Fibroblast of lung (primary cell): ENCODE data around the gene EEFSEC. TPM values are rescaled to one million over a fixed set of nuclear protein-coding genes. Genes with fewer than 3 reads are reported as not detected.

Experiments
- DNase-seq, 2 donors: peaks; one replicate each; pipeline versions ENCODE4 v3.0.0 to v3.0.0-alpha.2; 2010; ENCODE audit warnings: low read depth in 2 of 2
- H2AFZ ChIP-seq: 2 replicates; pipeline ENCODE4 v1.5.1; 2012; ENCODE audit warnings: low read length, control low read depth, inconsistent platforms
- H3K27ac ChIP-seq: 2 replicates; pipeline ENCODE4 v1.5.1; 2011; ENCODE audit warnings: low read length, control low read depth; ENCODE audit not compliant: insufficient read depth
- H3K27me3 ChIP-seq: 2 replicates; pipeline ENCODE4 v1.5.1; 2011; ENCODE audit warnings: mild to moderate bottlenecking, low read length; ENCODE audit not compliant: control insufficient read depth, insufficient read depth
- H3K36me3 ChIP-seq: 2 replicates; pipeline ENCODE4 v1.5.1; 2011; ENCODE audit warnings: low read length; ENCODE audit not compliant: control insufficient read depth, insufficient read depth
- H3K4me1 ChIP-seq: 2 replicates; pipeline ENCODE4 v1.5.1; 2011; ENCODE audit warnings: low read length; ENCODE audit not compliant: control insufficient read depth, insufficient read depth; ENCODE audit errors: extremely low read depth
- H3K4me2 ChIP-seq: 2 replicates; pipeline ENCODE4 v1.5.1; 2011; ENCODE audit warnings: low read length, control low read depth; ENCODE audit not compliant: insufficient read depth; ENCODE audit errors: extremely low read depth
- H3K4me3 ChIP-seq, 4 experiments: fragments of 200-600 bp in 1 of 4; sonication (generic) in 1 of 4; replicated peaks in 1 of 4; 2 replicates each; pipeline ENCODE4 v1.5.1; 2011 to 2016; ENCODE audit warnings: low read length in 4 of 4, low read depth in 3 of 4, mild to moderate bottlenecking in 3 of 4, control low read depth in 2 of 4, inconsistent platforms in 1 of 4, mixed read lengths in 1 of 4; ENCODE audit not compliant: insufficient read depth in 1 of 4; ENCODE audit errors: control extremely low read depth in 1 of 4
- H3K79me2 ChIP-seq: 2 replicates; pipeline ENCODE4 v1.5.1; 2012; ENCODE audit warnings: mild to moderate bottlenecking, low read length, inconsistent platforms; ENCODE audit not compliant: control insufficient read depth, insufficient read depth
- H3K9ac ChIP-seq: 2 replicates; pipeline ENCODE4 v1.5.1; 2011; ENCODE audit warnings: mild to moderate bottlenecking, low read length, control low read depth; ENCODE audit not compliant: insufficient read depth
- H3K9me3 ChIP-seq: 2 replicates; pipeline ENCODE4 v1.5.1; 2012; ENCODE audit warnings: low read depth, low read length; ENCODE audit not compliant: control insufficient read depth, insufficient read depth
- H4K20me1 ChIP-seq: 2 replicates; pipeline ENCODE4 v1.5.1; 2011; ENCODE audit warnings: low read length; ENCODE audit not compliant: control insufficient read depth, insufficient read depth; ENCODE audit errors: extremely low read depth
- EZH2 ChIP-seq: IDR thresholded peaks from 2 replicates; pipeline ENCODE4 v1.5.1; 2012; ENCODE audit warnings: low read length, control low read depth, mild to moderate bottlenecking; ENCODE audit errors: missing control alignments
- polyA plus RNA-seq, 2 donors: library from polyadenylated mRNA; depleted of rRNA in 1 of 2; stranded (reverse) in 1 of 2; unstranded in 1 of 2; fragments of >200 nt; gene quantifications; 2 replicates each; pipeline ENCODE4 v1.2.1, GENCODE V29; 2011 to 2012; ENCODE audit warnings: missing spikeins in 1 of 2
- total RNA-seq: library from RNA; depleted of rRNA; stranded (reverse); fragments of >200 nt; gene quantifications from 2 replicates; pipeline ENCODE4 v1.2.1, GENCODE V29; 2014
- TF ChIP-seq, protein P1 (sequence below), 2 donors: IDR thresholded peaks in 1 of 2; conservative IDR thresholded peaks in 1 of 2; 1 replicate in 1 of 2; 2 replicates in 1 of 2; pipeline ENCODE4 v1.5.1; 2011 to 2012; ENCODE audit warnings: low read length in 2 of 2, control low read depth in 1 of 2, inconsistent platforms in 1 of 2, low read depth in 1 of 2, mild to moderate bottlenecking in 1 of 2

Gene EEFSEC
- total and polyA plus RNA-seq, 2 donors (not counting 1 experiment from before 2014, with no cell fraction given): 2.6 to 5.0 TPM

DNA sequence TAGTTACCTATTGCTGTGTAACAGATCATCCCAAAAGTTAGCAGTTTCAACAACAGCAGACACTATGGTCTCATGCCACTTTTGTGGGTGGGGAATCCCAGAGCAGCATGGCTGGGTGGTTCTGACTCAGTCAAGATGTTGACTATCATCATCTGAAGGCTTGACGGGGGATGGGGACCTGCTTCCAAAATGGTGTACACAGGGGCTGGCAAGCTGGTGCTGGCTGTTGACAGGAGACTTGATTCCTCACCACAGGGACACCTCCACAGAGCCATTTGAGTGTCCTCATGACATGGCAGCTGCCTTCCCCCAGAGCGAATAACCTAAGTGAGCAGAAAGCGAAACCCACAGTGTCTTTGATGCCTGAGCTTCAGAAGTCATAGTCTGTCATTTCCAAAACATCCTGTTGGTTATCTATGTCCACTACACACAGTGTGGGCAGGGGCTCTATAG, 294.3 kb downstream of the EEFSEC start:
- no peaks in the 10 kb centered on the region for H3K9me3 ChIP-seq
- no peaks in the 10 kb centered on the region for H3K79me2 ChIP-seq
- DNase-seq: no peak
- H2AFZ ChIP-seq: no peak overlapping the region
- H3K27ac ChIP-seq: no peak overlapping the region
- H3K4me3 ChIP-seq: no peak overlapping the region
- no peak overlapping the region for H3K4me2 ChIP-seq
- H3K27me3 ChIP-seq: peaks cover 10% of the 10 kb centered on the region
- no peak overlapping the region for H3K9ac ChIP-seq
- no peaks in the 10 kb centered on the region for H4K20me1 ChIP-seq
- H3K36me3 ChIP-seq: no peaks in the 10 kb centered on the region
- TF ChIP-seq, protein P1, sequence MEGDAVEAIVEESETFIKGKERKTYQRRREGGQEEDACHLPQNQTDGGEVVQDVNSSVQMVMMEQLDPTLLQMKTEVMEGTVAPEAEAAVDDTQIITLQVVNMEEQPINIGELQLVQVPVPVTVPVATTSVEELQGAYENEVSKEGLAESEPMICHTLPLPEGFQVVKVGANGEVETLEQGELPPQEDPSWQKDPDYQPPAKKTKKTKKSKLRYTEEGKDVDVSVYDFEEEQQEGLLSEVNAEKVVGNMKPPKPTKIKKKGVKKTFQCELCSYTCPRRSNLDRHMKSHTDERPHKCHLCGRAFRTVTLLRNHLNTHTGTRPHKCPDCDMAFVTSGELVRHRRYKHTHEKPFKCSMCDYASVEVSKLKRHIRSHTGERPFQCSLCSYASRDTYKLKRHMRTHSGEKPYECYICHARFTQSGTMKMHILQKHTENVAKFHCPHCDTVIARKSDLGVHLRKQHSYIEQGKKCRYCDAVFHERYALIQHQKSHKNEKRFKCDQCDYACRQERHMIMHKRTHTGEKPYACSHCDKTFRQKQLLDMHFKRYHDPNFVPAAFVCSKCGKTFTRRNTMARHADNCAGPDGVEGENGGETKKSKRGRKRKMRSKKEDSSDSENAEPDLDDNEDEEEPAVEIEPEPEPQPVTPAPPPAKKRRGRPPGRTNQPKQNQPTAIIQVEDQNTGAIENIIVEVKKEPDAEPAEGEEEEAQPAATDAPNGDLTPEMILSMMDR (conservative IDR thresholded peaks at IDR 0.05 in 1 of 2, IDR thresholded peaks at IDR 0.05 in 1 of 2; ENCODE audit: low read depth in 1 of 2, low read length in 2 of 2): no peak
- no peak for TF ChIP-seq EZH2
- H3K4me1 ChIP-seq: no peaks in the 10 kb centered on the region

GRCh38 chr3:128448491-128448890, 295.2 kb downstream of the EEFSEC start:
- no peak overlapping the region for H3K4me2 ChIP-seq
- no peak for DNase-seq
- H3K79me2 ChIP-seq: no peaks in the 10 kb centered on the region
- no peaks in the 10 kb centered on the region for H3K36me3 ChIP-seq
- no peak overlapping the region for H3K9ac ChIP-seq
- no peaks in the 10 kb centered on the region for H3K4me1 ChIP-seq
- no peaks in the 10 kb centered on the region for H4K20me1 ChIP-seq
- H3K4me3 ChIP-seq: no peak overlapping the region
- H3K27me3 ChIP-seq: peaks cover 10% of the 10 kb centered on the region
- no peak overlapping the region for H2AFZ ChIP-seq
- H3K27ac ChIP-seq: no peak overlapping the region
- no peaks in the 10 kb centered on the region for H3K9me3 ChIP-seq
- TF ChIP-seq, protein P1 (conservative IDR thresholded peaks at IDR 0.05 in 1 of 2, IDR thresholded peaks at IDR 0.05 in 1 of 2; ENCODE audit: low read depth in 1 of 2, low read length in 2 of 2): no peak
- no peak for TF ChIP-seq EZH2

DNA sequence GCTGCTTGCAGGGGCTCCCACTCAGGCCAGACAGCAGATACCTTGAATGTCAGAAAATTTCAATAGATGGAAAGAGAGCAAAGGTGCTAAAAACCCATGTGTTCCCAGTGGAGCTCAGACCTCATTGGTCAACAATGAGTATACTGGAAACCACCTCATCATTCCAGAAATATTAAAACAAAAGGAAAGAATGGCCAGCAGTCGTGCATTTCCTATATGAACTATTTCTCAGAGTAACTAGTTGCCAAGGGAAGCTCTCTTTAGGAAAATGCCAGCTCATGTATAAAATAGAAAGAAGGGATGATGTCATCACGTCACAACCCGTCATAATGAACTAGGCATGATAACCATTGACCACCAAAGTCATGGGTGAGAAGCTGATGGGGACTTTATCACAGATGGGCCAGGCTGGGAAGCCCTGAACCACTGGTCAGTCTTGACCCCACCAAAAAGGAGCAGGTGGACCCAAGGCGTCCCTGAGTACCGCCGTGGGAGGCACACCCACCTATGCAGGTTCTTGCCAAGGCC, 295.9 kb downstream of the EEFSEC start:
- Histone ChIP-seq H4K20me1 (no peaks in the 10 kb centered on the region), H3K4me2 (no peak overlapping the region), H3K79me2 (no peaks in the 10 kb centered on the region), H3K36me3 (no peaks in the 10 kb centered on the region), H3K27ac (no peak overlapping the region), H3K27me3 (peaks cover 10% of the 10 kb centered on the region), H3K4me1 (no peaks in the 10 kb centered on the region), H3K9me3 (no peaks in the 10 kb centered on the region), H3K4me3 (no peak overlapping the region), H3K9ac (no peak overlapping the region), H2AFZ (no peak overlapping the region)
- TF ChIP-seq EZH2: no peak
- TF ChIP-seq, protein P1 (conservative IDR thresholded peaks at IDR 0.05 in 1 of 2, IDR thresholded peaks at IDR 0.05 in 1 of 2; ENCODE audit: low read depth in 1 of 2, low read length in 2 of 2): no peak
- DNase-seq: no peak
